ENCODE results near the gene ABHD16B.

The ABHD16B gene

GRCh38 chr20:63883201-63883593 is 21.9 kb downstream of the ABHD16B start:
- H3K9ac ChIP-seq (ENCODE audit: low read length): no peak overlapping the region
- H3K9me3 ChIP-seq (ENCODE audit: control insufficient read depth, insufficient read depth, low read depth, low read length): no peaks in the 10 kb centered on the region
- no peaks in the 10 kb centered on the region for H3K27me3 ChIP-seq (ENCODE audit: control insufficient read depth, insufficient read depth, low read length)
- H3K36me3 ChIP-seq (ENCODE audit: control insufficient read depth, insufficient read depth, low read length): peaks cover 79% of the 10 kb centered on the region
- no peak overlapping the region for H3K4me3 ChIP-seq (ENCODE audit: low read depth, low read length)
- no peak overlapping the region for H3K27ac ChIP-seq (ENCODE audit: low read depth, low read length)
- no peaks in the 10 kb centered on the region for H3K4me1 ChIP-seq (ENCODE audit: control insufficient read depth, insufficient read depth, low read length)

- Histone ChIP-seq H3K4me3 (ENCODE audit: low read depth, low read length) (no peak overlapping the region), H3K36me3 (ENCODE audit: control insufficient read depth, insufficient read depth, low read length) (peaks cover 77% of the 10 kb centered on the region), H3K9ac (ENCODE audit: low read length) (no peak overlapping the region), H3K27ac (ENCODE audit: low read depth, low read length) (no peak overlapping the region), H3K27me3 (ENCODE audit: control insufficient read depth, insufficient read depth, low read length) (no peaks in the 10 kb centered on the region), H3K4me1 (ENCODE audit: control insufficient read depth, insufficient read depth, low read length) (no peaks in the 10 kb centered on the region), H3K9me3 (ENCODE audit: control insufficient read depth, insufficient read depth, low read depth, low read length) (no peaks in the 10 kb centered on the region)
These were observed 23.4 kb downstream of the ABHD16B start for GRCh38 chr20:63884506-63885263.

GRCh38 chr20:63885264-63886053 is 24.2 kb downstream of the ABHD16B start:
- H3K4me3 ChIP-seq (ENCODE audit: low read depth, low read length): no peak overlapping the region
- H3K27ac ChIP-seq (ENCODE audit: low read depth, low read length): no peak overlapping the region
- peaks cover 85% of the 10 kb centered on the region for H3K36me3 ChIP-seq (ENCODE audit: control insufficient read depth, insufficient read depth, low read length)
- no peaks in the 10 kb centered on the region for H3K4me1 ChIP-seq (ENCODE audit: control insufficient read depth, insufficient read depth, low read length)
- H3K9ac ChIP-seq (ENCODE audit: low read length): no peak overlapping the region
- no peaks in the 10 kb centered on the region for H3K9me3 ChIP-seq (ENCODE audit: control insufficient read depth, insufficient read depth, low read depth, low read length)
- H3K27me3 ChIP-seq (ENCODE audit: control insufficient read depth, insufficient read depth, low read length): no peaks in the 10 kb centered on the region

GRCh38 chr20:63886054-63886419 is 24.7 kb downstream of the ABHD16B start:
- Histone ChIP-seq H3K4me3 (ENCODE audit: low read depth, low read length) (no peak overlapping the region), H3K9me3 (ENCODE audit: control insufficient read depth, insufficient read depth, low read depth, low read length) (no peaks in the 10 kb centered on the region), H3K4me1 (ENCODE audit: control insufficient read depth, insufficient read depth, low read length) (no peaks in the 10 kb centered on the region), H3K9ac (ENCODE audit: low read length) (no peak overlapping the region), H3K27me3 (ENCODE audit: control insufficient read depth, insufficient read depth, low read length) (no peaks in the 10 kb centered on the region), H3K36me3 (ENCODE audit: control insufficient read depth, insufficient read depth, low read length) (peaks cover 88% of the 10 kb centered on the region), H3K27ac (ENCODE audit: low read depth, low read length) (no peak overlapping the region)

- Histone ChIP-seq H3K4me3 (ENCODE audit: low read depth, low read length) (no peak overlapping the region), H3K27ac (ENCODE audit: low read depth, low read length) (no peak overlapping the region), H3K4me1 (ENCODE audit: control insufficient read depth, insufficient read depth, low read length) (no peaks in the 10 kb centered on the region), H3K27me3 (ENCODE audit: control insufficient read depth, insufficient read depth, low read length) (no peaks in the 10 kb centered on the region), H3K9ac (ENCODE audit: low read length) (no peak overlapping the region), H3K36me3 (ENCODE audit: control insufficient read depth, insufficient read depth, low read length) (peaks cover 90% of the 10 kb centered on the region), H3K9me3 (ENCODE audit: control insufficient read depth, insufficient read depth, low read depth, low read length) (no peaks in the 10 kb centered on the region)
These were observed 25.6 kb downstream of the ABHD16B start for GRCh38 chr20:63886921-63887320.

- no peaks in the 10 kb centered on the region for H3K9me3 ChIP-seq (ENCODE audit: control insufficient read depth, insufficient read depth, low read depth, low read length)
- H3K4me1 ChIP-seq (ENCODE audit: control insufficient read depth, insufficient read depth, low read length): peaks cover 6% of the 10 kb centered on the region
- H3K27ac ChIP-seq (ENCODE audit: low read depth, low read length): no peak overlapping the region
- H3K27me3 ChIP-seq (ENCODE audit: control insufficient read depth, insufficient read depth, low read length): no peaks in the 10 kb centered on the region
- no peak overlapping the region for H3K9ac ChIP-seq (ENCODE audit: low read length)
- H3K36me3 ChIP-seq (ENCODE audit: control insufficient read depth, insufficient read depth, low read length): peaks cover 70% of the 10 kb centered on the region
- H3K4me3 ChIP-seq (ENCODE audit: low read depth, low read length): no peak overlapping the region
These were observed 28.2 kb downstream of the ABHD16B start for GRCh38 chr20:63889241-63890200.

GRCh38 chr20:63890201-63890576 is 28.9 kb downstream of the ABHD16B start:
- Histone ChIP-seq H3K36me3 (ENCODE audit: control insufficient read depth, insufficient read depth, low read length) (peaks cover 63% of the 10 kb centered on the region), H3K4me3 (ENCODE audit: low read depth, low read length) (no peak overlapping the region), H3K27ac (ENCODE audit: low read depth, low read length) (no peak overlapping the region), H3K4me1 (ENCODE audit: control insufficient read depth, insufficient read depth, low read length) (peaks cover 6% of the 10 kb centered on the region), H3K9ac (ENCODE audit: low read length) (no peak overlapping the region), H3K9me3 (ENCODE audit: control insufficient read depth, insufficient read depth, low read depth, low read length) (no peaks in the 10 kb centered on the region), H3K27me3 (ENCODE audit: control insufficient read depth, insufficient read depth, low read length) (no peaks in the 10 kb centered on the region)

GRCh38 chr20:63890616-63891015 is 29.3 kb downstream of the ABHD16B start:
- H3K36me3 ChIP-seq (ENCODE audit: control insufficient read depth, insufficient read depth, low read length): peaks cover 59% of the 10 kb centered on the region
- no peak overlapping the region for H3K4me3 ChIP-seq (ENCODE audit: low read depth, low read length)
- H3K9me3 ChIP-seq (ENCODE audit: control insufficient read depth, insufficient read depth, low read depth, low read length): no peaks in the 10 kb centered on the region
- peaks cover 6% of the 10 kb centered on the region for H3K4me1 ChIP-seq (ENCODE audit: control insufficient read depth, insufficient read depth, low read length)
- no peaks in the 10 kb centered on the region for H3K27me3 ChIP-seq (ENCODE audit: control insufficient read depth, insufficient read depth, low read length)
- no peak overlapping the region for H3K27ac ChIP-seq (ENCODE audit: low read depth, low read length)
- H3K9ac ChIP-seq (ENCODE audit: low read length): no peak overlapping the region

- no peak overlapping the region for H3K4me3 ChIP-seq (ENCODE audit: low read depth, low read length)
- peaks cover 11% of the 10 kb centered on the region for H3K4me1 ChIP-seq (ENCODE audit: control insufficient read depth, insufficient read depth, low read length)
- H3K36me3 ChIP-seq (ENCODE audit: control insufficient read depth, insufficient read depth, low read length): peaks cover 53% of the 10 kb centered on the region
- no peak overlapping the region for H3K27ac ChIP-seq (ENCODE audit: low read depth, low read length)
- H3K27me3 ChIP-seq (ENCODE audit: control insufficient read depth, insufficient read depth, low read length): no peaks in the 10 kb centered on the region
- H3K9me3 ChIP-seq (ENCODE audit: control insufficient read depth, insufficient read depth, low read depth, low read length): no peaks in the 10 kb centered on the region
- H3K9ac ChIP-seq (ENCODE audit: low read length): no peak overlapping the region
These were observed 30.0 kb downstream of the ABHD16B start for GRCh38 chr20:63891061-63892002.

GRCh38 chr20:63892402-63892801 is 31.1 kb downstream of the ABHD16B start:
- Histone ChIP-seq H3K9ac (ENCODE audit: low read length) (no peak overlapping the region), H3K9me3 (ENCODE audit: control insufficient read depth, insufficient read depth, low read depth, low read length) (no peaks in the 10 kb centered on the region), H3K4me3 (ENCODE audit: low read depth, low read length) (no peak overlapping the region)

More at GRCh38 chr20:63892402-63892801, 31.1 kb downstream of the ABHD16B start:
- no peaks in the 10 kb centered on the region for H3K27me3 ChIP-seq (ENCODE audit: control insufficient read depth, insufficient read depth, low read length)
- no peak overlapping the region for H3K27ac ChIP-seq (ENCODE audit: low read depth, low read length)
- peaks cover 14% of the 10 kb centered on the region for H3K4me1 ChIP-seq (ENCODE audit: control insufficient read depth, insufficient read depth, low read length)
- H3K36me3 ChIP-seq (ENCODE audit: control insufficient read depth, insufficient read depth, low read length): peaks cover 45% of the 10 kb centered on the region

Measured in HUES6 (cell line).